GM12864 (cell line): ENCODE measurements around the gene PKP1.

ENCODE experiments used
- DNase-seq: peaks from one replicate; pipeline ENCODE4 v3.0.0-alpha.2; 2011; ENCODE audit warnings: low read depth
- H3K4me3 ChIP-seq: 2 replicates; pipeline ENCODE4 v1.5.1; 2011; ENCODE audit warnings: mild to moderate bottlenecking, low read depth, low read length, control low read depth
- CTCF ChIP-seq: IDR thresholded peaks from 2 replicates; pipeline ENCODE4 v1.5.1; 2011; ENCODE audit warnings: low read depth, mild to moderate bottlenecking, moderate library complexity, low read length, control low read depth, inconsistent platforms; ENCODE audit errors: missing control alignments

The PKP1 gene

GRCh38 chr1:201260648-201261311, 22.5 kb upstream of the PKP1 start:
- no peak for DNase-seq
- no peak overlapping the region for H3K4me3 ChIP-seq
- TF ChIP-seq CTCF = no peak

GRCh38 chr1:201261771-201262547, 21.3 kb upstream of the PKP1 start:
- no peak for DNase-seq
- no peak for TF ChIP-seq CTCF
- no peak overlapping the region for H3K4me3 ChIP-seq

GRCh38 chr1:201262963-201263608, 20.2 kb upstream of the PKP1 start:
- H3K4me3 ChIP-seq = no peak overlapping the region
- TF ChIP-seq CTCF = no peak
- DNase-seq = no peak

- TF ChIP-seq CTCF = no peak
- H3K4me3 ChIP-seq = no peak overlapping the region
- DNase-seq = no peak
Observed at GRCh38 chr1:201264072-201264471, 19.2 kb upstream of the PKP1 start.

- DNase-seq = no peak
- H3K4me3 ChIP-seq = no peak overlapping the region
- no peak for TF ChIP-seq CTCF
Observed at GRCh38 chr1:201264554-201264953, 18.8 kb upstream of the PKP1 start.

GRCh38 chr1:201265756-201266155, 17.6 kb upstream of the PKP1 start:
- no peak for TF ChIP-seq CTCF
- H3K4me3 ChIP-seq = no peak overlapping the region
- DNase-seq = no peak
